HEK293T (cell line): ENCODE results near the gene VPS18.

ENCODE experiments used
- CTCF ChIA-PET: fragments of 350-600 bp; formaldehyde crosslinking; extraction: SDS; loops from one replicate; lab custom pipeline; 2021; ENCODE audit warnings: antibody characterized with exemption, inconsistent platforms; lab: Yijun Ruan, JAX
- POLR2A ChIA-PET: fragments of 350-600 bp; formaldehyde crosslinking; extraction: SDS; loops from one replicate; lab custom pipeline; 2020; ENCODE audit warnings: antibody characterized with exemption, inconsistent platforms; lab: Yijun Ruan, JAX
- DNase-seq: peaks from one replicate; pipeline ENCODE4 v3.0.0; 2012; ENCODE audit warnings: mixed read lengths; ENCODE audit errors: extremely low spot score
- ARNT ChIP-seq: fragments of 450-650 bp; IDR thresholded peaks from 2 replicates; pipeline ENCODE4 v1.6.1; 2017; ENCODE audit warnings: mild to moderate bottlenecking
- BHLHE40 ChIP-seq: fragments of 450-650 bp; IDR thresholded peaks from 2 replicates; pipeline ENCODE4 v1.6.1; 2016; ENCODE audit warnings: mild to moderate bottlenecking, moderate library complexity, borderline replicate concordance
- CTBP1 ChIP-seq: fragments of 450-650 bp; IDR thresholded peaks from 2 replicates; pipeline ENCODE4 v1.6.1; 2016; ENCODE audit warnings: borderline replicate concordance
- ELF4 ChIP-seq: fragments of 450-650 bp; IDR thresholded peaks from 2 replicates; pipeline ENCODE4 v1.6.1; 2017; ENCODE audit warnings: antibody characterized with exemption
- FOXA1 ChIP-seq: fragments of 450-650 bp; IDR thresholded peaks from 2 replicates; pipeline ENCODE4 v1.6.1; 2016; ENCODE audit warnings: mild to moderate bottlenecking
- FOXK2 ChIP-seq: fragments of 450-650 bp; IDR thresholded peaks from 2 replicates; pipeline ENCODE4 v1.6.1; 2016; ENCODE audit warnings: mild to moderate bottlenecking
- FOXM1 ChIP-seq: fragments of 450-650 bp; IDR thresholded peaks from 2 replicates; pipeline ENCODE4 v1.6.1; 2017; ENCODE audit warnings: mild to moderate bottlenecking, borderline replicate concordance
- HDGF ChIP-seq: fragments of 450-650 bp; IDR thresholded peaks from 2 replicates; pipeline ENCODE4 v1.6.1; 2017; ENCODE audit warnings: antibody characterized with exemption, borderline replicate concordance
- L3MBTL2 ChIP-seq: fragments of 450-650 bp; conservative IDR thresholded peaks from 2 replicates; pipeline ENCODE4 v1.6.1; 2016; ENCODE audit warnings: mild to moderate bottlenecking
- LEF1 ChIP-seq: fragments of 450-650 bp; IDR thresholded peaks from 2 replicates; pipeline ENCODE4 v1.6.1; 2017; ENCODE audit warnings: mild to moderate bottlenecking, borderline replicate concordance
- NFRKB ChIP-seq: fragments of 450-650 bp; IDR thresholded peaks from 2 replicates; pipeline ENCODE4 v1.6.1; 2016; ENCODE audit warnings: mild to moderate bottlenecking, moderate library complexity
- PKNOX1 ChIP-seq: fragments of 450-650 bp; IDR thresholded peaks from 2 replicates; pipeline ENCODE4 v1.6.1; 2016
- SP1 ChIP-seq: fragments of 450-650 bp; IDR thresholded peaks from 2 replicates; pipeline ENCODE4 v1.6.1; 2017
- SUZ12 ChIP-seq: fragments of 450-650 bp; IDR thresholded peaks from 2 replicates; pipeline ENCODE4 v1.6.1; 2016; ENCODE audit warnings: mild to moderate bottlenecking
- TARDBP ChIP-seq: fragments of 450-650 bp; IDR thresholded peaks from 2 replicates; pipeline ENCODE4 v1.6.1; 2016
- ZNF384 ChIP-seq: fragments of 450-650 bp; IDR thresholded peaks from 2 replicates; pipeline ENCODE4 v1.6.1; 2016

Gene VPS18, protein sequence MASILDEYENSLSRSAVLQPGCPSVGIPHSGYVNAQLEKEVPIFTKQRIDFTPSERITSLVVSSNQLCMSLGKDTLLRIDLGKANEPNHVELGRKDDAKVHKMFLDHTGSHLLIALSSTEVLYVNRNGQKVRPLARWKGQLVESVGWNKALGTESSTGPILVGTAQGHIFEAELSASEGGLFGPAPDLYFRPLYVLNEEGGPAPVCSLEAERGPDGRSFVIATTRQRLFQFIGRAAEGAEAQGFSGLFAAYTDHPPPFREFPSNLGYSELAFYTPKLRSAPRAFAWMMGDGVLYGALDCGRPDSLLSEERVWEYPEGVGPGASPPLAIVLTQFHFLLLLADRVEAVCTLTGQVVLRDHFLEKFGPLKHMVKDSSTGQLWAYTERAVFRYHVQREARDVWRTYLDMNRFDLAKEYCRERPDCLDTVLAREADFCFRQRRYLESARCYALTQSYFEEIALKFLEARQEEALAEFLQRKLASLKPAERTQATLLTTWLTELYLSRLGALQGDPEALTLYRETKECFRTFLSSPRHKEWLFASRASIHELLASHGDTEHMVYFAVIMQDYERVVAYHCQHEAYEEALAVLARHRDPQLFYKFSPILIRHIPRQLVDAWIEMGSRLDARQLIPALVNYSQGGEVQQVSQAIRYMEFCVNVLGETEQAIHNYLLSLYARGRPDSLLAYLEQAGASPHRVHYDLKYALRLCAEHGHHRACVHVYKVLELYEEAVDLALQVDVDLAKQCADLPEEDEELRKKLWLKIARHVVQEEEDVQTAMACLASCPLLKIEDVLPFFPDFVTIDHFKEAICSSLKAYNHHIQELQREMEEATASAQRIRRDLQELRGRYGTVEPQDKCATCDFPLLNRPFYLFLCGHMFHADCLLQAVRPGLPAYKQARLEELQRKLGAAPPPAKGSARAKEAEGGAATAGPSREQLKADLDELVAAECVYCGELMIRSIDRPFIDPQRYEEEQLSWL

GRCh38 chr15:40893733-40894680 is at the start of gene VPS18:
Gene VPS18 (plus strand): TSS chr15:40894450. CDS start chr15:40894769, 319 bp downstream.
- TF ChIP-seq ARNT (no peak), HDGF (no peak), NFRKB (no peak), ZNF384 (no peak), TARDBP (no peak), LEF1 (no peak), ELF4 (peak; percentile 50; the same call in 1 of the 2 replicates), L3MBTL2 (peak; percentile 38; the same call in 1 of the 2 replicates)
- CTCF ChIA-PET: interaction anchor here (0.6 to 2.7 kb wide), 12 partner anchors 11 to 710 kb away, joined by 3 to 63 read pairs (median 4); partner anchors contain the start of gene RHOV
- peak; percentile 88 for DNase-seq
- POLR2A ChIA-PET: interaction anchor here (0.7 to 3.1 kb wide), 20 partner anchors 8 to 554 kb away, joined by 3 to 31 read pairs (median 4); partner anchors contain the start of genes CCDC9B, CHAC1, DNAJC17 and RAD51

- CTCF ChIA-PET: interaction anchor here (0.6 to 2.0 kb wide), 2 partner anchors 14 to 88 kb away, joined by 4 to 12 read pairs; no protein-coding TSS in a partner anchor
- no peak for DNase-seq
- TF ChIP-seq FOXK2: no peak
- POLR2A ChIA-PET: interaction anchor here (1.3 to 1.5 kb wide), 2 partner anchors 26 to 50 kb away, joined by 3 to 5 read pairs; partner anchors contain the start of gene VPS18
These were observed 49.6 kb upstream of the VPS18 start for GRCh38 chr15:40844696-40845030.

- ChIA-PET CTCF (interaction anchor here (0.6 to 2.0 kb wide), 2 partner anchors 13 to 89 kb away, joined by 4 to 12 read pairs; no protein-coding TSS in a partner anchor), POLR2A (no interaction called here)
- no peak for TF ChIP-seq FOXM1
- TF ChIP-seq CTBP1: no peak
- no peak for TF ChIP-seq LEF1
- no peak for TF ChIP-seq ZNF384
- TF ChIP-seq L3MBTL2: no peak
- no peak for TF ChIP-seq ARNT
- TF ChIP-seq TARDBP: no peak
- TF ChIP-seq FOXK2: no peak
- no peak for TF ChIP-seq SUZ12
- no peak for TF ChIP-seq HDGF
- TF ChIP-seq PKNOX1: no peak
- no peak for TF ChIP-seq FOXA1
- TF ChIP-seq ELF4: no peak
- TF ChIP-seq SP1: no peak
- TF ChIP-seq NFRKB: no peak
- no peak for TF ChIP-seq BHLHE40
- DNase-seq: no peak
These were observed 49.2 kb upstream of the VPS18 start for GRCh38 chr15:40845036-40845435.

DNA sequence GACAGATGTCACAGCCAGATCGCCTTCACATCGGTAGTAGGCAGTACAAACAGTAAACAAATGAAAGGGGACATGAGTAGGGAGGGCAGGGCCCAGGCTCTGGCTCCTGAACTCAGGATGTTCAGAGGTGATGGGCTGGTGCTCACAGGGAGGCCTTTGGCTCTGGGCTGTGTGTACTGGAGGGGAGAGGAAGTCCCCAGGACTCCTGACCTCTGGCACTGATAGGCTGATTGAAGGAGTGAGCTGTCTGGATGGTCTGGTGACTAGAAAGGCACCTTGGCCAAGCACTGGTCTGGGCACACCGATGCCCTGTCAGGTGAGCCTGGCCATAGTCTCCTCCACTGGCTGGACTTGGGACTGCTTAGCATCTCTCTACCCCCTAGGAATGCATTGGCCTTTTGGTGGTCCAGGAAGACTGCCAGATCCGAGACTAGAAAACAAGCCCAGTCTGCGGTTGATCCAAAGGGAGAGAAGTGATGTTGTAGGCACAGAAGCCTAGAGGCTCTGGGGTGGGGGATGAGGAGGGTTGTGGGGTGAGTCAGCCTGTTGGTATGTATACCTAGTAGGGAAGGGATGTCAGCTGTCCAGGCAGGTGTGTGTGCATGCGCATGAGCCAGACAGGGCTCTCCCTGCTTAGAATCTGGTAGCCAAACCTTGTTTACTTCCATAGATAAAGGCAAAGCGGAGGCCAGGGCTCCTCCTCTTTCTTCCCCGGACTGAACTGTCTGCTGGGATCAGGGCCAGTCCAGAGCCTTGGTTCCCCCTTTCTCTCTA is 48.6 kb upstream of the VPS18 start:
- ChIA-PET CTCF (no interaction called here), POLR2A (no interaction called here)
- DNase-seq: no peak
- TF ChIP-seq TARDBP: no peak
- no peak for TF ChIP-seq CTBP1
- no peak for TF ChIP-seq ELF4
- no peak for TF ChIP-seq SUZ12
- TF ChIP-seq ZNF384: no peak

GRCh38 chr15:40846841-40847222 is 47.4 kb upstream of the VPS18 start:
- CTCF ChIA-PET: interaction anchor here (0.6 to 2.3 kb wide), 5 partner anchors 11 to 45 kb away, joined by 3 to 9 read pairs (median 6); no protein-coding TSS in a partner anchor
- TF ChIP-seq ELF4: no peak
- no peak for TF ChIP-seq ZNF384
- no peak for TF ChIP-seq L3MBTL2
- no peak for TF ChIP-seq SUZ12
- TF ChIP-seq SP1: no peak
- no peak for TF ChIP-seq FOXK2
- no peak for TF ChIP-seq FOXA1
- TF ChIP-seq LEF1: no peak
- no peak for TF ChIP-seq BHLHE40
- no peak for TF ChIP-seq CTBP1
- no peak for TF ChIP-seq PKNOX1
- TF ChIP-seq TARDBP: no peak
- TF ChIP-seq ARNT: no peak
- TF ChIP-seq NFRKB: no peak
- no peak for TF ChIP-seq HDGF
- POLR2A ChIA-PET: interaction anchor here (1.0 to 1.8 kb wide), 3 partner anchors 11 to 47 kb away, joined by 4 to 8 read pairs (median 7); partner anchors contain the start of genes DNAJC17, VPS18 and ZFYVE19
- no peak for DNase-seq
